ENCODE results near the gene GOSR2. TPM values are rescaled to one million over a fixed set of nuclear protein-coding genes. Genes with fewer than 3 reads are reported as not detected.

The GOSR2 gene
- total RNA-seq, result 10 to 100 TPM; 53.2 to 56.3 TPM

DNA sequence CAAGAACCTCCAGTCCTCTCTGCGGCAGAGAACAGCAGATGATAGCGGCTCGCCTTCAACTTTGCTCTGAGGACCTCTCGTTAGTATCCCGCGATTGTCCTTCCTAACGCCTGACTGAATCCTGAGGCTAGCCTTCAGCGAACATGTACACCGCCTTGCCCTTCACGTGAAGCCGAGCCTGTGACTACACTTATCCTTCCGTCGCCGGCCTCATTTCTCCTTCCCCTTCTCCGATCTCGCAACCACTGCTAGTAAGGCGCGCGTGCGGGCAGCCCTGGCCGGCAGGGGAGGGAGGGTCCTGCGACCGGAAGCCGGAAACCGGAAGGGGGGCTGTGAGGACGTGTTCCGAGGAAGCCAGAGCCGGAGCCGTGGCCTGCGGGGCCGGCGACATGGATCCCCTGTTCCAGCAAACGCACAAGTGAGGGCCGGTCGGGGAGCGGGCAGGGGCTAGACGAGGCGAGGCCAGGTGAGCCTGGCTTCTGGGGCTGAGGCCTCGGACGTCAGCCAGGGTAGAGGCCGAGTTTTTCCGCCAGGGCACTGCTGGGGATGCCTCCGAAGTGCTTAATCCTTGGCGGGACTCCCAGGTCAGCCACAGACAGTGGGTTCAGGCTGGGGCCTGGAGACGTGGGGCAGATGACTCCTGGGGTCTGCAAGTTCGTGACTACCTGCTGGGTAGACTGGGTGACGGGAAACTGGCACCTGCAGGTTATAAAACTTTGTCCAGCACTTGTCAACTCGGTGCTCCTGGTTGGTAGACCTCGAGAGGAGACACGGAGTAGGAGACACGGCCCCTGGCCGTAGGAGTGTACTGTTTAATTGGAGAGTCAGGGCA, at the start of gene GOSR2:
Gene GOSR2 (plus strand): TSS at position 357 of the 832 bp plus-strand sequence. CDS start 33 bp downstream, at position 390.
- H3K9me3 Mint-ChIP-seq, result no peaks in the 10 kb centered on the region
- H3K36me3 Mint-ChIP-seq (ENCODE audit: low read depth), result peaks cover 11% of the 10 kb centered on the region
- peak; percentile 89 for DNase-seq
- peak within 1 kb of the TSS; percentile 83 for H3K4me3 Mint-ChIP-seq
- no peaks in the 10 kb centered on the region for H3K27me3 Mint-ChIP-seq
- H3K27ac Mint-ChIP-seq, result peak within 1 kb of the TSS; percentile 97
- peaks cover 53% of the 10 kb centered on the region for H3K4me1 Mint-ChIP-seq
- ChIA-PET POLR2A (no interaction called here), CTCF (no interaction called here)

DNA sequence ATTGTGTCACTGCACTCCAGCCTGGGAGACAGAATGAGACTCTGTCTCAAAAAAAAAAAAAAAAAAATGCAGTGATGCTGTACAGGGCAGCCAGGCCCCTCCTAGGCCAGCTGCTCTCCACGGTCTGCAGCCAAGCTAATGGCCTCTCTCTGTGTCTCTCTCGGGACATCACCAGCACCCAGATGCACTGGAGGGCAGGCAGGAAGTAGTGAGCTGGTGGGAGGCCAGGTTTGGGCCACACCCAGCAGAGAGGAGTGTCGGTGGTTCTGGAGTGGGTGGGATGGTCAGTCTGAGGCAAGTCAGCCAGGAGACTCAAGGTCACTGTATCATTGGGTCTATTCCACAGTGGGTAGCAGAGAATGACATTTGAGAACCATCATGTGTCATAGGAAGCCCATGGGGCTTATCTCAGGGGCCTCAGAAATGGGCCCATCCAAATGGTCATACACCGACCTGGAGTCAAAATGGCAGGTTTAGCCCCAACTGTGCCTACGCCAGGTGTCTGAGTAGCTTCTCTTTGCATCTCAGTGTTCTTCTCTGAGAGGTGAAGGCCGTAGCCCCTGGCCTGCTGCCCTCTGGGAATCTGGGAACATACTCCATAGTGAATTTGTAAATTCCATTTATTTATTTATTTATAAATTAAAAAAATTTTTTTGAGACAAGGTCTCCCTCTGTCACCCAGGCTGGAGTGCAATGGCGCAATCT, 48.9 kb upstream of the GOSR2 start:
- ChIA-PET POLR2A (no interaction called here), CTCF (no interaction called here)
- no peaks in the 10 kb centered on the region for H3K27me3 Mint-ChIP-seq

DNA sequence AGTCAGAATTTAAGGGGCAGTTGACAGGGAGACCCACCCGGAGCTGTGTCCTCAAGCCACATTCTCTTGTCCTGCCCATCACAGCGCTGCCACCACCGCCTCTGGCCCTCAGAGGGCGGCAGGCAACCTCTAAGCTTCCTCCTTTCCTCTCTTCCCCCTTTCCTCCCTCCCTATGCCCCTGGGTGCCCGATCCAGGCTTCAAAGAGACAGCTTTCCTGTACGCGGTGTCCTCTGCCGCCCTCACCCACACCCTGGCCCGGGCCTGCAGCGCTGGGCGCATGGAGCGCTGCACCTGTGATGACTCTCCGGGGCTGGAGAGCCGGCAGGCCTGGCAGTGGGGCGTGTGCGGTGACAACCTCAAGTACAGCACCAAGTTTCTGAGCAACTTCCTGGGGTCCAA, 48.1 kb upstream of the GOSR2 start:
- no peak overlapping the region for H3K4me3 Mint-ChIP-seq
- H3K4me1 Mint-ChIP-seq, result peaks cover 4% of the 10 kb centered on the region
- ChIA-PET POLR2A (no interaction called here), CTCF (no interaction called here)
- no peaks in the 10 kb centered on the region for H3K9me3 Mint-ChIP-seq
- no peak overlapping the region for H3K27ac Mint-ChIP-seq
- DNase-seq, result no peak
- no peaks in the 10 kb centered on the region for H3K36me3 Mint-ChIP-seq (ENCODE audit: low read depth)
- no peaks in the 10 kb centered on the region for H3K27me3 Mint-ChIP-seq

More for the DNA sequence above, 48.9 kb upstream of the GOSR2 start:
- Mint-ChIP-seq H3K9me3 (no peaks in the 10 kb centered on the region), H3K27ac (no peak overlapping the region), H3K4me3 (no peak overlapping the region), H3K4me1 (peaks cover 4% of the 10 kb centered on the region), H3K36me3 (ENCODE audit: low read depth) (no peaks in the 10 kb centered on the region)
- DNase-seq, result no peak

DNA sequence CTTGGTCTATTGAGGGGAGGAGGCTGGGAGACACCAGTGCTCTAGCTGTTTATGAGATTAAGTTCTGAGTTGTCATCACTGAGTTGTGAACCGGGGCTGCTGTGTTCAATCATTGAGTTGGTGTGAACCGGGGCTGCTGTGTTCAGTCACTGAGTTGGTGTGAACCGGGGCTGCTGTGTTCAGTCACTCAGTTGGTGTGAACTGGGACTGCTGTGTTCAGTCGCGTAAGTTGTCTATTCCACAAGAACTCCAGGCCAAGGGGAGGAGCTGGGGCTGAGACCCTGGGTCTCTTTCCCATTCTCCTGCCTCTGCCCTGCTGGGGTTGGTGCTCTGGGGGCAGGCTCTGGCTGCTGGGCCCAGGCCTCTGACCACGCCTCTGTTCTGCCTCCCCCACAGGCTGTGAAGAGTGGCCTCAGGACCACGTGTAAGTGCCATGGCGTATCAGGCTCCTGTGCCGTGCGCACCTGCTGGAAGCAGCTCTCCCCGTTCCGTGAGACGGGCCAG, 47.1 kb upstream of the GOSR2 start:
- H3K27me3 Mint-ChIP-seq, result no peaks in the 10 kb centered on the region
- no peak for DNase-seq
- POLR2A ChIA-PET, result no interaction called here
- H3K36me3 Mint-ChIP-seq (ENCODE audit: low read depth), result no peaks in the 10 kb centered on the region
- peaks cover 4% of the 10 kb centered on the region for H3K4me1 Mint-ChIP-seq
- no peaks in the 10 kb centered on the region for H3K9me3 Mint-ChIP-seq
- CTCF ChIA-PET, result no interaction called here
- H3K27ac Mint-ChIP-seq, result no peak overlapping the region
- no peak overlapping the region for H3K4me3 Mint-ChIP-seq

DNA sequence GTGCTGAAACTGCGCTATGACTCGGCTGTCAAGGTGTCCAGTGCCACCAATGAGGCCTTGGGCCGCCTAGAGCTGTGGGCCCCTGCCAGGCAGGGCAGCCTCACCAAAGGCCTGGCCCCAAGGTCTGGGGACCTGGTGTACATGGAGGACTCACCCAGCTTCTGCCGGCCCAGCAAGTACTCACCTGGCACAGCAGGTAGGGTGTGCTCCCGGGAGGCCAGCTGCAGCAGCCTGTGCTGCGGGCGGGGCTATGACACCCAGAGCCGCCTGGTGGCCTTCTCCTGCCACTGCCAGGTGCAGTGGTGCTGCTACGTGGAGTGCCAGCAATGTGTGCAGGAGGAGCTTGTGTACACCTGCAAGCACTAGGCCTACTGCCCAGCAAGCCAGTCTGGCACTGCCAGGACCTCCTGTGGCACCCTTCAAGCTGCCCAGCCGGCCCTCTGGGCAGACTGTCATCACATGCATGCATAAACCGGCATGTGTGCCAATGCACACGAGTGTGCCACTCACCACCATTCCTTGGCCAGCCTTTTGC, 46.5 kb upstream of the GOSR2 start:
- no peak for DNase-seq
- POLR2A ChIA-PET, result interaction anchor here (1.2 kb wide), 1 partner anchor 15 kb away, joined by 3 read pairs; no protein-coding TSS in a partner anchor
- Mint-ChIP-seq H3K9me3 (no peaks in the 10 kb centered on the region), H3K4me3 (no peak overlapping the region), H3K36me3 (ENCODE audit: low read depth) (no peaks in the 10 kb centered on the region), H3K4me1 (peaks cover 4% of the 10 kb centered on the region), H3K27me3 (no peaks in the 10 kb centered on the region), H3K27ac (no peak overlapping the region)
- CTCF ChIA-PET, result no interaction called here

DNA sequence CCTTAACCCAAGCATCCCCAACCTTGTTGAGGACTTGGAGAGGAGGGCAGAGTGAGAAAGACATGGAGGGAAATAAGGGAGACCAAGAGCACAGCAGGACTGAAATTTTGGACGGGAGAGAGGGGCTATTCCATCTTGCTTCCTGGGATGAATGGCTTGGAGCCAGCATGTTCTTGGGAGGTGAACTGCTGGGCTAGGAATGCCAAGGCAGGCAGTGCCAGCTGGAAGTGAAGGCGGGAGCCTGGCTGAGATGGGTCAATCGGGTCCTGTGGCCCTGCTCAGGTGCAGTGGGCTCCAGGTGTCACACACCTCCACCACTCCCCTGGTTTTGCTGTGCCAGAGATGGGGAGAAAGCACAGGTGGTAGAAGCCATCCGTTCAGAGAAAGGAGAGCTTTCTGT, 46.0 kb upstream of the GOSR2 start:
- Mint-ChIP-seq H3K9me3 (no peaks in the 10 kb centered on the region), H3K4me3 (no peak overlapping the region), H3K27me3 (no peaks in the 10 kb centered on the region), H3K4me1 (peaks cover 4% of the 10 kb centered on the region), H3K27ac (no peak overlapping the region), H3K36me3 (ENCODE audit: low read depth) (no peaks in the 10 kb centered on the region)
- CTCF ChIA-PET, result no interaction called here
- no peak for DNase-seq
- POLR2A ChIA-PET, result interaction anchor here (1.2 kb wide), 1 partner anchor 14 kb away, joined by 3 read pairs; no protein-coding TSS in a partner anchor

DNA sequence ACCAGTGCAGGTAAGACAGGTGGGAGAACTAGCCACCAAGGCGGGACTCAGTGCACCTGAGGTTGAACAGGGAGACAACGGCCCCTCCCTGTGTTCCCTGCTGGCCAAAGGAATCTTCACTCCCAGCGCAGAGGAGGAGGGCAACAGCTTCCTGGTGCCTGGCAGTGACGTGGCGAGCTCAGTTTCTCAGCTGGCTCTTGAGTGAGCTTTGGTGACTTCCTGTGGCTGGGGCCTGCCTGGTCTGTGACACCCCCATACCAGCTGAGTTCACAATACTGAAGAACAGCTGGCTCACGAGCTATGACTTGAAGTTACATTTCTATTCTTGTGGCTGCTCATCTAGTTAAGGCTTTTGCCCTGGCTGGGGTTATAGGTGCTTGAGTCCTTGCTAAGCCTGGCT, 45.5 kb upstream of the GOSR2 start:
- Mint-ChIP-seq H3K27me3 (no peaks in the 10 kb centered on the region), H3K9me3 (no peaks in the 10 kb centered on the region), H3K4me3 (no peak overlapping the region), H3K27ac (no peak overlapping the region), H3K4me1 (peaks cover 4% of the 10 kb centered on the region), H3K36me3 (ENCODE audit: low read depth) (no peaks in the 10 kb centered on the region)
- ChIA-PET CTCF (no interaction called here), POLR2A (interaction anchor here (1.2 kb wide), 1 partner anchor 14 kb away, joined by 3 read pairs; no protein-coding TSS in a partner anchor)
- no peak for DNase-seq

DNA sequence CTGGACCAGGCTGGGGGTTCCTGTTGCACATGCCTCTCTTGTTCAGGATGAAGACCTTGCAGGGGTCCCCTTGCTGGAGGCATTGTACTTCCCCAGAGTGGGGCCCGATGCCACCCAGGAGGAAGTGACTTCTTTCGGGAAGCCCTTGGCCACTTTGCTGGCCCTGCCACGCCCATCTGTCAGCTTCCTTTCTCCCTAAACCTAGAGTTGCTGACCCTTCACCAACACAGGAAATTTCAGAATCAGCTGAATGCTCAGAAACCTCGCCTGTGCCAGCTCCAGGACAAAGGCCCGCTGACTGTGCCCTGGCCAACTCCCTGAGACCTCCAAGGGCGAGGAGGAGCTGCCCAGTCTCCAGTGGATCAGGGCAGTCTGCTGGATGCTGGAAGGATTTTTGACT, 44.9 kb upstream of the GOSR2 start:
- ChIA-PET CTCF (no interaction called here), POLR2A (no interaction called here)
- Mint-ChIP-seq H3K36me3 (ENCODE audit: low read depth) (no peaks in the 10 kb centered on the region), H3K9me3 (no peaks in the 10 kb centered on the region), H3K4me3 (no peak overlapping the region), H3K27ac (no peak overlapping the region), H3K4me1 (peaks cover 4% of the 10 kb centered on the region), H3K27me3 (no peaks in the 10 kb centered on the region)
- no peak for DNase-seq

DNA sequence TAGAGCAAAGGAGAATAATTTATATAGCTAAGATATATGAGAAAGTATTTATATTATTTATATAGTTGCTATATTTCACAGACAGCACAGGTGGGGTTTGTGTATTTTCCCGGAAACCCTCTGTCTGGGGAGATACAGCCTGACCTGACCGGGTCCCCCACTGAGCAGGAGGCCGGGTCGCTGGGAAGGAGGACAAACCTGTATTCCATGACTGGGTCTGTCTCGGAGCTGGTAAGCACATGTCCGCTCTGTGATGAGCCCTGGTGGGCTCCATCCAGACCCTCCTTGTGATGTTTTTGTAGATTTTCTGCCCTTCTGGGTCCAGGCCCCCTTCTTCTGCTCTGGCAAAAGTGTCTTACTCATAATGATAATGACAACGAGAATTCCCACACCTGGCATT, 43.9 kb upstream of the GOSR2 start:
- Mint-ChIP-seq H3K4me1 (peaks cover 4% of the 10 kb centered on the region), H3K27me3 (no peaks in the 10 kb centered on the region), H3K9me3 (no peaks in the 10 kb centered on the region), H3K36me3 (ENCODE audit: low read depth) (no peaks in the 10 kb centered on the region), H3K4me3 (no peak overlapping the region), H3K27ac (no peak overlapping the region)
- CTCF ChIA-PET, result no interaction called here
- POLR2A ChIA-PET, result no interaction called here
- no peak for DNase-seq

DNA sequence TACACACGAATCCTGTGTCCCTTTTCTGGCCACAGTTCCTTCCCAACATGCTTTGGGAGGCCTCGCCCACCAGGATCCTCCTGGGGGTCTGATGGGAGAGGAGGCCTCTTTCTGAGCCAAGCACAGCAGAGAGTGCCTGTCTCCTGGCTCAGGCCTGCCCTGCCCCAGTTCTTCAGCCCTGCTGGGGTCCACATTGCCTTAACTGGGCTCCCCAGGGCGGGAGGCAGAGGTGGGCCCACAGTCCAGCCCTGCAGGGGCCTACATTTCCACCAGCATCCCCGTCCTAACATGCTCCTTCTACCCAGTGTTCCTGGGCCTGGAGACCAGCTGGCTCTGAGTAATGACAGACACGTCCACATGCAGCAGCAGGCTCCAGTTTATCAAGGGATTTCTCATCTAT, 41.9 kb upstream of the GOSR2 start:
- H3K4me1 Mint-ChIP-seq, result peaks cover 4% of the 10 kb centered on the region
- no peaks in the 10 kb centered on the region for H3K9me3 Mint-ChIP-seq
- H3K36me3 Mint-ChIP-seq (ENCODE audit: low read depth), result no peaks in the 10 kb centered on the region
- POLR2A ChIA-PET, result no interaction called here
- H3K27ac Mint-ChIP-seq, result no peak overlapping the region
- CTCF ChIA-PET, result no interaction called here
- no peak for DNase-seq
- no peak overlapping the region for H3K4me3 Mint-ChIP-seq
- no peaks in the 10 kb centered on the region for H3K27me3 Mint-ChIP-seq

DNA sequence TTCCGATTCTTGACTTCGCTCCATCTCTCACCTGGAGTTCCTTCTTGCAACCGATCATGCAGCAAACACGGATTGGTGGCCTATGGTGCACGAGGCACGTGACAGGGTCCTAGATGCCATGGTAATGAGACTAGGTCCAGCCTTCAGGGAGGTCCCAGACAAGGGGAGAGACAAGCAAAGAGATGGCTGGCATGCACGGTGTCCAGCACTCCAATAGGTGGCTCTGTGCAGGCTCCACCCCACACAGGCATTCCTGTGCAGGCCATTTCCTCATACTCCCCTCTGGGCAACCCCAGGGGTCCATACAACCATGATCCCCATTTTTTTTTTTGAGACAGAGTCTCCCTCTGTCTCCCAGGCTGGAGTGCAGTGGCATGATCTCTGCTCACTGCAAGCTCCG, 40.3 kb upstream of the GOSR2 start:
- no peak overlapping the region for H3K27ac Mint-ChIP-seq
- ChIA-PET CTCF (interaction anchor here (0.9 kb wide), 1 partner anchor 59 kb away, joined by 3 read pairs; no protein-coding TSS in a partner anchor), POLR2A (no interaction called here)
- no peak overlapping the region for H3K4me3 Mint-ChIP-seq
- H3K27me3 Mint-ChIP-seq, result peaks cover 2% of the 10 kb centered on the region
- no peaks in the 10 kb centered on the region for H3K36me3 Mint-ChIP-seq (ENCODE audit: low read depth)
- DNase-seq, result no peak
- H3K4me1 Mint-ChIP-seq, result peaks cover 2% of the 10 kb centered on the region
- H3K9me3 Mint-ChIP-seq, result no peaks in the 10 kb centered on the region

DNA sequence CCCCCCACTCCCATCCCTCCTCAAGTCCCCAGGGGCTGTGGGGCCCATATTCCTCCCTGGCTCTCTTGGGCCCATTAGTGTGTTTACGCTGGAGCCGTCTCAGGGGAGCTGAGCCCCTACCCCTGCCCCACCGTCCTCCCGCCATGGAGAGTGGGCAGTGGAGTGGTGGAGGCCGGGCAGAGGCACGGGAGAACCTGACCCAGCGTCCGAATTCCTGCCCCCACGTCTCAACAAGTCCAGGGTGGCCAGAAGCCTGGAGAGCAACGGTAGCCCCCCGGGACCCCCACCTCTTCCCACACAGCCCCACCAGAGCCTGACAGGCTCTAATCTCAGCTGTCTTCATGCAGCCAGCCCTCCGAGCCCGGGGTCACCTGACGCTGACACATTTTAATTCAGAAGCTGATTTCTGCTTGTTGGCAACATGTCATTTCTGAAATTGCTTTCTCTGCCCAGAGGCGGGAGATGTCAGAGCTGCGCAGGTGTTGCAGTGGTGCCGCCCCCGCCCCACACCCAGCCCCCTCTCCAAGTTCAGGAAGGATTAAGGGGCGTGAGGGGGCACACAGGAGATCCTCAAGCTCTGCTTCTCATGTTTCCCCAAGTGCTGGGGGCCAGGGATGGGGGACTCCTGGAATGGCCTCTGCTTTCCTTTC, 39.0 kb upstream of the GOSR2 start:
- Mint-ChIP-seq H3K27ac (no peak overlapping the region), H3K36me3 (ENCODE audit: low read depth) (no peaks in the 10 kb centered on the region), H3K4me1 (no peaks in the 10 kb centered on the region), H3K4me3 (no peak overlapping the region), H3K9me3 (no peaks in the 10 kb centered on the region), H3K27me3 (peaks cover 4% of the 10 kb centered on the region)
- CTCF ChIA-PET, result no interaction called here
- no peak for DNase-seq
- POLR2A ChIA-PET, result no interaction called here

DNA sequence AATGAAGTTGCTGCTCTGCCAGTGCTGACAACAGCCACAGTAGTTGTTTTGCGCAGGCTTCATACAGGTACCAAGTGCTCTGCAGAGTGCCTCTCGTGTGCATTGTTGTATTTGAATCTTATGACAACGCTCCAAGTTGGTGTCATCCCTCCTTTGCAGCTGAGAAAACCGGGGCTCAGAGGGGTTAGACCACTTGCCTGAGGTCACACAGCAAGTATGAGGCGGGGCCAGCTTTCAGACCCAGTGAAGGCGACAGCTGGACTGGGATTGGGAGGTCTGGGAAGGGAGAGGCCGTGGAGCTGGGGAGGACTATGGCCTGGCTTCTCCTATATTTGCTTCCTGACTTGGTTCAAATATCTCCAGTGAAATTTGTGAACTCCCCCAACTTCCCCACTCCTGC, 38.4 kb upstream of the GOSR2 start:
- Mint-ChIP-seq H3K36me3 (ENCODE audit: low read depth) (no peaks in the 10 kb centered on the region), H3K27me3 (peaks cover 4% of the 10 kb centered on the region), H3K27ac (no peak overlapping the region)

More for the DNA sequence above, 38.4 kb upstream of the GOSR2 start:
- Mint-ChIP-seq H3K9me3 (no peaks in the 10 kb centered on the region), H3K4me3 (no peak overlapping the region), H3K4me1 (no peaks in the 10 kb centered on the region)
- ChIA-PET CTCF (no interaction called here), POLR2A (no interaction called here)
- no peak for DNase-seq

All from activated CD4-positive, alpha-beta memory T cell treated with anti-CD3 and anti-CD28 coated beads, Interleukin-2, amount 10 ng/mL, durations not matched to agents 7 days and 5 days (primary cell).